HG03354 (cell line): Measurements from ENCODE around the gene SGCA.

Source experiments
- ATAC-seq: cut with Tn5 transposase; IDR thresholded peaks from one replicate; pipeline ENCODE4 v1.9.1; 2021; ENCODE audit warnings: mild to moderate bottlenecking; ENCODE audit not compliant: unreplicated experiment, poor library complexity, severe bottlenecking

The SGCA gene

GRCh38 chr17:50162466-50163254 is 3.1 kb upstream of the SGCA start:
- no peak for ATAC-seq

GRCh38 chr17:50163843-50164696 is 1.7 kb upstream of the SGCA start:
- no peak for ATAC-seq

GRCh38 chr17:50164697-50164988 is 1.2 kb upstream of the SGCA start:
- ATAC-seq, result no peak

- no peak for ATAC-seq
Observed at GRCh38 chr17:50165066-50165465, 739 bp upstream of the SGCA start.

GRCh38 chr17:50165466-50165865 is 339 bp upstream of the SGCA start:
- ATAC-seq, result no peak

GRCh38 chr17:50166518-50167181 is 845 bp downstream of the SGCA start:
- no peak for ATAC-seq

GRCh38 chr17:50167371-50167770 is 1.6 kb downstream of the SGCA start:
- no peak for ATAC-seq

- ATAC-seq, result no peak
Observed at GRCh38 chr17:50168319-50168718, 2.5 kb downstream of the SGCA start.

GRCh38 chr17:50169121-50169764 is 3.4 kb downstream of the SGCA start:
- no peak for ATAC-seq

- ATAC-seq, result no peak
Observed at GRCh38 chr17:50169881-50170459, 4.2 kb downstream of the SGCA start.

- peak; percentile 73 for ATAC-seq
Observed at GRCh38 chr17:50170662-50171370, 5.0 kb downstream of the SGCA start.

- no peak for ATAC-seq
Observed at GRCh38 chr17:50171371-50172071, 5.7 kb downstream of the SGCA start.

- ATAC-seq, result no peak
Observed at GRCh38 chr17:50172130-50172529, 6.3 kb downstream of the SGCA start.

GRCh38 chr17:50172936-50173334 is 7.1 kb downstream of the SGCA start:
- ATAC-seq, result no peak

GRCh38 chr17:50173335-50173941 is 7.6 kb downstream of the SGCA start:
- ATAC-seq, result no peak

- no peak for ATAC-seq
Observed at GRCh38 chr17:50174444-50174843, 8.6 kb downstream of the SGCA start.

- no peak for ATAC-seq
Observed at GRCh38 chr17:50175035-50175807, 9.4 kb downstream of the SGCA start.
